ENCODE results near the gene GYG2. TPM values are rescaled to one million over a fixed set of nuclear protein-coding genes. Genes with fewer than 3 reads are reported as not detected.
"Not testable (repeated sequence)": the region's sequence is repeated elsewhere in the genome, so short reads cannot be mapped to it uniquely, and the experiment has no call there.

GYG2 gene
- total RNA-seq, 2 donors from 2014 or later = 52.6 to 108 TPM

DNA sequence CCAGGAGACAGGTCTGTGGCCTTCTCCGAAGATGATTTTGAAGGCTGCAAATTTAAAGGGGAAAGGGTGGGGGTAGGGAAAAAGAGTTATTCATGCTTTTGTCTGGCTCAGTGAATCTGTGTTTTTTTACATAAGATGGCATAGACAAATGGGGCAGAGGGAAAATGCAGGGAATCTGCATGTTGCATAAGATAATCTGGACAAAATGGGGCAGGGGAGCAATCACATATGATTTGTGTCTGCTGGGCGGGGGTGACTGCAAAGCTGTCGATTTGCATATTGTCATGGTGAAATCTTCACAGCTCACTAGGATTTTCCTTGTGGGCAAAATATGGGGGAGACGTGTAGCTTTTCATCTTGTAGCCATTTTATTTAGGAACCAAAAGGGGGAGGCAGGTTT, 29.4 kb upstream of the GYG2 start:
- Mint-ChIP-seq H3K27me3 (ENCODE audit: insufficient read depth) (no peaks in the 10 kb centered on the region), H3K4me1 (peaks cover 44% of the 10 kb centered on the region), H3K27ac (peak overlapping the region; percentile 79), H3K9me3 (no peaks in the 10 kb centered on the region), H3K4me3 (peak overlapping the region; percentile 5), H3K36me3 (ENCODE audit: low read depth) (no peaks in the 10 kb centered on the region)
- TF ChIP-seq CTCF (conservative IDR thresholded peaks at IDR 0.05) = no peak
- no peak overlapping the region for H3K4me3 ChIP-seq (ENCODE audit: low read length)
- H3K27me3 ChIP-seq (ENCODE audit: control insufficient read depth, insufficient read depth, low read length, poor library complexity, severe bottlenecking) = no peaks in the 10 kb centered on the region
- H3K9me3 ChIP-seq (ENCODE audit: control insufficient read depth, low read length) = no peaks in the 10 kb centered on the region
- H3K36me3 ChIP-seq (ENCODE audit: control insufficient read depth, insufficient read depth, low read length) = no peaks in the 10 kb centered on the region
- H3K27ac ChIP-seq (ENCODE audit: low read depth, low read length) = no peak overlapping the region
- DNase-seq = peak; percentile 54
- no peaks in the 10 kb centered on the region for H3K4me1 ChIP-seq (ENCODE audit: control insufficient read depth, insufficient read depth, low read length)
- WGBS, 2 experiments (ENCODE audit: insufficient coverage in 1 of 2, insufficient read length in 1 of 2) = 60 to 76% methylated on average over 2 to 3 of the region's 4 CpGs
- no peak overlapping the region for H3K9ac ChIP-seq (ENCODE audit: extremely low read depth, low read length, poor library complexity, severe bottlenecking)

- H3K9me3 Mint-ChIP-seq; H3K9me3 ChIP-seq (ENCODE audit: control insufficient read depth, low read length); H3K27ac ChIP-seq (ENCODE audit: low read depth, low read length); H3K4me3 ChIP-seq (ENCODE audit: low read length); H3K36me3 ChIP-seq (ENCODE audit: control insufficient read depth, insufficient read depth, low read length); H3K27me3 ChIP-seq (ENCODE audit: control insufficient read depth, insufficient read depth, low read length, poor library complexity, severe bottlenecking); H3K4me1 ChIP-seq (ENCODE audit: control insufficient read depth, insufficient read depth, low read length); H3K36me3 Mint-ChIP-seq (ENCODE audit: low read depth); H3K27me3 Mint-ChIP-seq (ENCODE audit: insufficient read depth); H3K9ac ChIP-seq (ENCODE audit: extremely low read depth, low read length, poor library complexity, severe bottlenecking): not testable (repeated sequence)
- WGBS, 2 experiments (ENCODE audit: insufficient coverage in 1 of 2, insufficient read length in 1 of 2) = 51% methylated on average over 4 of the region's 5 CpGs; no CpG with 5 or more reads in 1 of the 2 experiments
- H3K4me1 Mint-ChIP-seq = peaks cover 44% of the 10 kb centered on the region
- H3K27ac Mint-ChIP-seq = peak overlapping the region; percentile 79
- peak overlapping the region; percentile 47 for H3K4me3 Mint-ChIP-seq
- DNase-seq = peak; percentile 87
These were observed 28.8 kb upstream of the GYG2 start for GRCh38 chrX:2799980-2800379.

GRCh38 chrX:2801223-2801622, 27.5 kb upstream of the GYG2 start:
- Histone ChIP-seq H3K4me3 (ENCODE audit: low read length) (no peak overlapping the region), H3K9ac (ENCODE audit: extremely low read depth, low read length, poor library complexity, severe bottlenecking) (no peak overlapping the region), H3K36me3 (ENCODE audit: control insufficient read depth, insufficient read depth, low read length) (no peaks in the 10 kb centered on the region), H3K9me3 (ENCODE audit: control insufficient read depth, low read length) (no peaks in the 10 kb centered on the region), H3K27me3 (ENCODE audit: control insufficient read depth, insufficient read depth, low read length, poor library complexity, severe bottlenecking) (no peaks in the 10 kb centered on the region), H3K27ac (ENCODE audit: low read depth, low read length) (no peak overlapping the region), H3K4me1 (ENCODE audit: control insufficient read depth, insufficient read depth, low read length) (no peaks in the 10 kb centered on the region)
- WGBS, 2 experiments (ENCODE audit: insufficient coverage in 1 of 2, insufficient read length in 1 of 2) = 94% methylated on average over 4 of the region's 4 CpGs; no CpG with 5 or more reads in 1 of the 2 experiments
- no peaks in the 10 kb centered on the region for H3K36me3 Mint-ChIP-seq (ENCODE audit: low read depth)
- H3K4me1 Mint-ChIP-seq = peaks cover 52% of the 10 kb centered on the region
- H3K9me3 Mint-ChIP-seq = no peaks in the 10 kb centered on the region
- H3K4me3 Mint-ChIP-seq = peak overlapping the region; percentile 47
- peak; percentile 61 for DNase-seq
- H3K27me3 Mint-ChIP-seq (ENCODE audit: insufficient read depth) = no peaks in the 10 kb centered on the region
- no peak for TF ChIP-seq CTCF (conservative IDR thresholded peaks at IDR 0.05)
- peak overlapping the region; percentile 79 for H3K27ac Mint-ChIP-seq

DNA sequence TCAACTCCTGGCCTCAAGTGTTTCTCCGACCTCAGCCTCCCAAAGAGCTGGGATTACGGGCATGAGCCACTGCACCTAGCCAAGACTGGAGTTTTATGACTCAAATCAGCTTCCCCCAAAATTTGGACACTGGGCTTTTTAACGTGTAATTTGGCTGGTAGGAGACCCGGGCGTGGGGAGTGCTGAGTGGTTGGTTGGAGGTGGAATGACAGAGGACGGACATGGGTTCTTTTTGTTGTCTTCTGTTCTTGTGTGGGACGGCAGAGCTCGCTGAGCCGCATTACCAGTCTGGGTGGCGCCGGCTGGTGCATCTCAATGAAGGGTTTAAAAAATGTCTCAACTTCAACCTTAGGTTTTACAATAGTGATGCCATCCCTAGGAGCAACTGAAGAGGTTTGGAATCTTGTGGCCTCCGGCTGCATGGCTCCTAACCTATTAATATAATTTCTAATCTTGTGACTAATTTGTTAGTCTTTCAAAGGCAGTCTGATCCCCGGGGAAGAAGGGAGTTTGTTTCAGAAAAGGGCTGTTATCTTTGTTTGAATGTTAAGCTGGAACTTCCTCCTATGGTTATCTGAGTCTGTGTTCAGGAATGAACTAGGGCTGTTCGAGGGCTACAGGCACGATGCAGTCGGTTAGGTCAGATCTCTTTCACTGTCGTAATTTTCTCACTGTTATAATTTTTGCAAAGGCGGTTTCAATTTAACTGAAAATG, 26.2 kb upstream of the GYG2 start:
- not testable (repeated sequence) for H3K4me3 Mint-ChIP-seq; H3K36me3 Mint-ChIP-seq (ENCODE audit: low read depth); H3K9ac ChIP-seq (ENCODE audit: extremely low read depth, low read length, poor library complexity, severe bottlenecking); H3K27me3 ChIP-seq (ENCODE audit: control insufficient read depth, insufficient read depth, low read length, poor library complexity, severe bottlenecking); H3K27ac ChIP-seq (ENCODE audit: low read depth, low read length); H3K9me3 ChIP-seq (ENCODE audit: control insufficient read depth, low read length); H3K4me3 ChIP-seq (ENCODE audit: low read length); H3K4me1 ChIP-seq (ENCODE audit: control insufficient read depth, insufficient read depth, low read length); H3K9me3 Mint-ChIP-seq; H3K36me3 ChIP-seq (ENCODE audit: control insufficient read depth, insufficient read depth, low read length); H3K27me3 Mint-ChIP-seq (ENCODE audit: insufficient read depth)
- DNase-seq = peak; percentile 60
- WGBS, 2 experiments (ENCODE audit: insufficient coverage in 1 of 2, insufficient read length in 1 of 2) = 79 to 100% methylated on average over 1 to 14 of the region's 18 CpGs
- H3K4me1 Mint-ChIP-seq = peaks cover 45% of the 10 kb centered on the region
- H3K27ac Mint-ChIP-seq = peak overlapping the region; percentile 65

- not testable (repeated sequence) for H3K27ac ChIP-seq (ENCODE audit: low read depth, low read length); H3K4me1 ChIP-seq (ENCODE audit: control insufficient read depth, insufficient read depth, low read length); H3K9me3 ChIP-seq (ENCODE audit: control insufficient read depth, low read length); H3K27me3 ChIP-seq (ENCODE audit: control insufficient read depth, insufficient read depth, low read length, poor library complexity, severe bottlenecking); H3K9ac ChIP-seq (ENCODE audit: extremely low read depth, low read length, poor library complexity, severe bottlenecking); H3K9me3 Mint-ChIP-seq; H3K36me3 ChIP-seq (ENCODE audit: control insufficient read depth, insufficient read depth, low read length); H3K4me3 ChIP-seq (ENCODE audit: low read length); H3K27me3 Mint-ChIP-seq (ENCODE audit: insufficient read depth); H3K36me3 Mint-ChIP-seq (ENCODE audit: low read depth); H3K4me3 Mint-ChIP-seq
- peak overlapping the region; percentile 65 for H3K27ac Mint-ChIP-seq
- peaks cover 49% of the 10 kb centered on the region for H3K4me1 Mint-ChIP-seq
- DNase-seq = peak; percentile 75
- 70 to 78% methylated on average over 4 to 6 of the region's 8 CpGs for WGBS, 2 experiments (ENCODE audit: insufficient coverage in 1 of 2, insufficient read length in 1 of 2)
These were observed 25.2 kb upstream of the GYG2 start for GRCh38 chrX:2803486-2803885.
